NCI-H2029 treated with DMSO at 0.1 percent for 48 hours (cell line): Measurements from ENCODE around the gene CA6.
"Not testable (repeated sequence)": the region's sequence is repeated elsewhere in the genome, so short reads cannot be mapped to it uniquely, and the experiment has no call there.

Source experiments
- DNase-seq: peaks from one replicate; lab custom pipeline; 2025; lab: John Stamatoyannopoulos, UW

The CA6 gene

GRCh38 chr1:8926707-8927694 is 18.7 kb upstream of the CA6 start:
- no peak for DNase-seq

DNA sequence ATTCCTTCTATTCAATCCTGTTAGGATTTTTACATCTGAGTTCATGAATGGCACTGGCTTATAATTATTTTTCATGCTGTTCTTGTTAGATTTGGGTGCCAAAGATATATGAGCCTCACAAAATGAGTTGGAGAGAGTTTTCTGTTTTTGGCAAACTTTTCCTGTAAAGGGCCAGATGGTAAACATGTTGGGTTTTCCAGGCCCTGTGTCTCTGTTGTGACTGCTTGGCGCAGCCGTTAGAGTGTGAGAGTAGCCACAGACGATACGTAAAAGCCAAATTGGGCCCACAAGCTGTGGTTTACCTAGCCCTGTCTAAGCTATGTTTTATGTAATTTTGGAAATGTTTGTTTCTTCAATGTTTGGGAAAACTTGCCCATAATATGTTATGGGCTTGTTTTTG is 15.6 kb upstream of the CA6 start:
- DNase-seq: no peak

GRCh38 chr1:8937051-8937450 is 8.6 kb upstream of the CA6 start:
- not testable (repeated sequence) for DNase-seq

DNA sequence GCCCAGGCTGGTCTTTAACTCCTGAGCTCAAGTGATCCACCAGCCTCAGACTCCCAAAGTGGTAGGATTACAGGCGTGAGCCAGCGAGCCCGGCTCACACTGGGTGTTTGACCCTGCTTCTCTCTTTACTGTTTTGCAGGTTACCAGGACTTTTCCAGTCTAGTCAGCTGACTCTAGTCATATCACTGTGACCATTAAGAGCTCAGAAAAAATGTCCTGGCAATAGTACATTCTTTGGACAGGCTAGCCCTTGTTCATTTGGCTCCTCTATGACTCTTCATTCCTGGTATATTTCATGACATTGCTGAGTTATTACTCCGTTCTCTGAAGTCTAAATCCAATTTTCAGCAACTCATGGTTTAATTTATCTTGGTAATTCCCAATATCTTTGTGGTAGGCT is 8.0 kb upstream of the CA6 start:
- DNase-seq: no peak

DNA sequence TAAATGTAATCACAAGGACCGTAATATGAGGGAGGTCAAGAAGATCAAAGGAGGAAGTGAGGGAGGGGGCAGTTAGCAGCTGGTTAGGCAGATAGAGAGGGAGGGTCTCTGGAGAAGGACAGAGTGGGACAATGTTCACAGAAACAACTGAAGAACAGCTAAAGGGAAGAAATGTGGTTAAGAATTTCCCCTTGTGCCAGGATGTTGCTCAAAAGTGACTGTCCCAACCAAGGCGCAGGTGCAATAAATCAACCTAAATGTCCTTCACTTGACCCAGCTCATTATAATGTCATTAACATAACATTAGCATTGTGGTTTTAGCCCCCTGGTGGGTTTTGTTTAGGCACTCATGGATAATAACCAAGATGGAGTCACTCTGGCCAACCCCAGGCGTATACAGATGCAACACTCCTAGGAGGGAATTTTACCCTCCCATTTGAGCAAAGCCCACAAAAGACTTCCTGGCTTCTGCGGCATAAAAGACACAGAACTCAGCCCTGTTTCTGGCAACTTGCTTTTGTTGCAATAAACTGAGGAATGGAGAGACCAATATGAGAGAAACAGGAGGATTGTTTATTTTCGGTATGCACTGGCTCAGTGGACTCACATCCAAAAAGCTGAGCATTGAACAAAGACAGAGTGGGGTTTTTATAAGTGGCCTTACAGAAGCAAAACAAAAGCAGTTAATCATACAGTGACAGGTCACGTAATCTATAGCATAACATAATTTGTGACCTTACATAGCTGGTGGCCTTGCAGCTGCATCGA is 7.3 kb upstream of the CA6 start:
- DNase-seq: no peak

- no peak for DNase-seq
Measured at GRCh38 chr1:8939000-8939265, 6.7 kb upstream of the CA6 start.

- DNase-seq: no peak
Measured at GRCh38 chr1:8939362-8939995, 6.2 kb upstream of the CA6 start.

- no peak for DNase-seq
Measured at GRCh38 chr1:8941906-8942305, 3.8 kb upstream of the CA6 start.

GRCh38 chr1:8943498-8944405 is 1.9 kb upstream of the CA6 start:
- no peak for DNase-seq

DNA sequence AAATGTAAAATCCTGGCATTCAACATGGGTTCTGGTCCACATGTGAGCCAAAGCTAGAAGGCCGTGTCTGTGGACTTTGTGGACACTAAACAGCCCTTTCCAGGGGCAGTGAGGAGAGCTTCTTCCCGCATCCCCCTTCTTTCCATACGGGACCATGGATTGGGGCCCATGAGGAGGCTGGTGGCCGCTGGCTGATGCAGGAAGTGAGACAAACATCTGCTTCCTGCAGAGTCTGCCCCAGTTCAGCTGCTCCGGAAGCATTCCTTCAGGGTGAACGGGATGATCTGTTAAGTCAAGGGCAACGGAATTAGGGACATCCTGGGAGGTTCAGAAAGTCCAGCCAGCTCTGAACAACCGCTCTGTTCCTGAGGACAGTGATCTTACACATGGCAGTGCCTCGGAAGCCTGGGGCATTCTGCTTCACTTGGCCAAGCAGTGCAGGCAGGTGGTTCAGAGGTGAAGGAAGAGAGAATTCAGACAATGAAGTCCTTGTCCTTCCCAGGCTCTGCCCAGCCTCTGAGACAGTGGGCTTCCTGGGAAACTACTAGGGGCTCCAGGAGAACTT is 1.5 kb downstream of the CA6 start:
- no peak for DNase-seq

GRCh38 chr1:8950309-8950708 is 4.6 kb downstream of the CA6 start:
- no peak for DNase-seq

- no peak for DNase-seq
Measured at GRCh38 chr1:8951231-8951630, 5.6 kb downstream of the CA6 start.

- DNase-seq: no peak
Measured at GRCh38 chr1:8955406-8955805, 9.7 kb downstream of the CA6 start.

DNA sequence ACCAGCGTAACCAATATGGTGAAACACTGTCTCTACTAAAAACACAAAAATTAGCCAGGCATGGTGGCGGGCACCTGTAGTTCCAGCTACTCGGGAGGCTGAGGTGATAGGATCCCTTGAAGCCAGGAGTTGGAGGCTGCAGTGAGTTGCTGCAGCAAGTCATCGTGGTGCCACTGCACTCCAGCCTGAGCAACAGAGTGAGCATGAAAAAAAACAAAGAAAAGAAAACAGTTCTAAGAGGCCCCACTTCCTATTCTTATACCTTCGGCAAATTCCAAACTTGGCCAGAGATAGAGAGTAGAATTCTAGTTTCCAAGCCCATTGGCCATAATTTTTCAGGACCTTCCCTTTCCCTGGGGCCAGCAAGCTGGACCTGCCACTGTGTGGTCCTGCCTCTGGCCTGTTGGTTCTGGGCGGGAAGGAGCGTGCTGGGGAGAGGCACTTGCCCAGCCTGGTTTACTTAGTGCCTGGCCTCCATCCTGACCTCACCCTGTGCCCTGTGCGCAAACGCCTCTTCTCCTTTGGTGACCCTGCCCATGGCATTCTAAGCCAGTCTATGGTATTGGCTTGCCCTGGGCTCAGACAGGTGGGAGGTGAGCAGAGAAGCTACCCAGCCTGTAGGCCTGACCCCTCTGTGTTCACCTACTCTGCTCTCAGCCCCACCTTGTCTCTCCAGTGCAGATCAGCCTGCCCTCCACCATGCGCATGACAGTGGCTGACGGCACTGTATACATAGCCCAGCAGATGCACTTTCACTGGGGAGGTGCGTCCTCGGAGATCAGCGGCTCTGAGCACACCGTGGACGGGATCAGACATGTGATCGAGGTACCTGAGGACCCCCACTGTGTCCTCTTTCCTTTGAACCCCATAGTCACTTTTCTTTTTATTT is 11.0 kb downstream of the CA6 start:
- DNase-seq: no peak

DNA sequence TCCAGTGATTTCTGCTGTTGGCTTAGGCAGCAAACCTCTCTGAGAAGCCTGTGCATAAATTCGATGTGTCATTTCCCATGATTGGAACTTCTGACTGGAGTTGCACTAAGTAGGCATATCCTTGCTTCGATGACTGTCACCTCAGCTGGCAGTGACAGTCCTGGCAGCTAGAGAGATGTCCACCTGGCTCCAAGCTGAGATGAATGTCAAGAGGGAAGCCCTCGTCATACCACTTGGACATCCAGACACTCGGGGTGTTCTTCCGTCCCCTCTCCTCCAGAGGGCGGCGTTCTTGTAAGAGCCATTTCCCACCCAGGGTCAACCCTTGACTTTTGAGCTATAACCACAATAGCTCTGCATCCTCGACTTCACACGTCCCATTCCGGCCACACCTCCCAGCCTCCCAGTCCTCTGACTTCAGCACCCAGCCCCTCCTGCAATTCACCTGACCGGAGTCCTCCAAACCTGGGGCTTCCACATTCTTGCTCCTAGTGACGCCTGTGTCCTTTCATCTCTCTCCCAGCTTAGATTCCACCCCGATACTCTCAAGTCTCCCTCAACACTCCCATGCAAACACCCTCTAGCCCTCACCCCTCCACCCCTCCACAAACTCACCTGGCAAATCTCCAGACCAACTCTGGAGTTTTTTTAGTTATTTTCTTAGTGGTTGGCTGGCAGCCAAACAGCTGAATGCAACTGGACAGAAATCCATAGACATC is 17.3 kb downstream of the CA6 start:
- DNase-seq: no peak

GRCh38 chr1:8963963-8964362 is 18.3 kb downstream of the CA6 start:
- DNase-seq: no peak

GRCh38 chr1:8965121-8965820 is 19.6 kb downstream of the CA6 start:
- DNase-seq: no peak

- no peak for DNase-seq
Measured at GRCh38 chr1:8966606-8967005, 20.9 kb downstream of the CA6 start.

GRCh38 chr1:8968902-8969301 is 23.2 kb downstream of the CA6 start:
- DNase-seq: not testable (repeated sequence)
